ENCODE data around the gene ING5. TPM values are rescaled to one million over a fixed set of nuclear protein-coding genes. Genes with fewer than 3 reads are reported as not detected.

ING5 gene
- total RNA-seq, 1 experiment from 2014 or later, result 32.1 TPM

DNA sequence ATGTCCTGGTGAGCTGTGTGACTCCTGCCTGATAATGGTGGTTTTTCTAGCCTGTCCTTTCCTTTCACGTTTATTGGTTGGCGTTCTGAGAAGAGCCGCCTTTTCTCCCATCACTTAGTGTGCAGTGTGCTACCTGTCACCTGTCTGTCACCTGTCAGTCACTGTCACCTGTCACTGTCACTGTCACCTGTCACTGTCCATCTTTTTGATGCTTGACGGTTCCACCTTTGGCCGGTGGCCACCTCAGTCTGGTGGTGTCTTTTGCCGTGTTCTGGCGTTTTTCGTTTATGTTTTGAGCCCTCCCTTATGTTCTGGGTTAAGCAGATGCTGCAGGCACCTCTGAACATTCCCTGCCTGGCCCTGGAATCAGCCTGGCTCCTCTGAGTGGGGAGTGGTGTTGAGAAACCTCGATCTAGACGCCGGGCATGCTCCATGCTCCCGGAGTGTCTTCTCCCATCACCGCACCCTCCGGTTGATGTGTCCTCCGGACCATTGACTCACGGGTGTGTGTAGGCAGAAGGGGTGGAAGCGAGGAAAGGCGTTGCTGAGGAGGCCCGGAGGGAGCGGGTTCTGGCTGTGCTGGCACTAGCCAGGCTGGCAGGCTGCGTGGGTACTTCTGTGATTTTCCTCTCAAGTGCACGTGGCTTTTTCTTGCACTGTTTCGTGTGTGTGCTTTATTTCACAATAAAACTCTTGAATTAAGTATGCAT, 36.0 kb upstream of the ING5 start:
- Histone ChIP-seq H4K20me1 (ENCODE audit: low read length) (no peaks in the 10 kb centered on the region), H3K27me3 (ENCODE audit: low read length) (no peaks in the 10 kb centered on the region), H3K9ac (ENCODE audit: low read length) (0 out of 2 replicates have a peak overlapping the region, but pooled peaks have one; percentile 36), H3K4me2 (ENCODE audit: low read length) (no peak overlapping the region), H3K79me2 (ENCODE audit: low read length) (no peaks in the 10 kb centered on the region), H3K9me2 (replicated peaks; ENCODE audit: low read length) (no peaks in the 10 kb centered on the region), H3K27ac (ENCODE audit: low read length) (peak overlapping the region; percentile 69), H3K4me3 (ENCODE audit: low read length) (no peak overlapping the region), H3F3A (ENCODE audit: low read length, unreplicated experiment) (no peaks in the 10 kb centered on the region), H3K9me3 (ENCODE audit: low read length) (no peaks in the 10 kb centered on the region), H2AFZ (ENCODE audit: low read length) (no peak overlapping the region), H3K4me1 (ENCODE audit: insufficient read depth, low read length) (peaks cover 16% of the 10 kb centered on the region), H3K36me3 (ENCODE audit: low read depth, low read length) (peaks cover 8% of the 10 kb centered on the region; the same call in 1 of the 2 replicates)
- ChIA-PET CTCF (no interaction called here), POLR2A (ENCODE audit: unreplicated experiment) (no interaction called here)
- TF ChIP-seq, protein P1, sequence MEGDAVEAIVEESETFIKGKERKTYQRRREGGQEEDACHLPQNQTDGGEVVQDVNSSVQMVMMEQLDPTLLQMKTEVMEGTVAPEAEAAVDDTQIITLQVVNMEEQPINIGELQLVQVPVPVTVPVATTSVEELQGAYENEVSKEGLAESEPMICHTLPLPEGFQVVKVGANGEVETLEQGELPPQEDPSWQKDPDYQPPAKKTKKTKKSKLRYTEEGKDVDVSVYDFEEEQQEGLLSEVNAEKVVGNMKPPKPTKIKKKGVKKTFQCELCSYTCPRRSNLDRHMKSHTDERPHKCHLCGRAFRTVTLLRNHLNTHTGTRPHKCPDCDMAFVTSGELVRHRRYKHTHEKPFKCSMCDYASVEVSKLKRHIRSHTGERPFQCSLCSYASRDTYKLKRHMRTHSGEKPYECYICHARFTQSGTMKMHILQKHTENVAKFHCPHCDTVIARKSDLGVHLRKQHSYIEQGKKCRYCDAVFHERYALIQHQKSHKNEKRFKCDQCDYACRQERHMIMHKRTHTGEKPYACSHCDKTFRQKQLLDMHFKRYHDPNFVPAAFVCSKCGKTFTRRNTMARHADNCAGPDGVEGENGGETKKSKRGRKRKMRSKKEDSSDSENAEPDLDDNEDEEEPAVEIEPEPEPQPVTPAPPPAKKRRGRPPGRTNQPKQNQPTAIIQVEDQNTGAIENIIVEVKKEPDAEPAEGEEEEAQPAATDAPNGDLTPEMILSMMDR (conservative IDR thresholded peaks at IDR 0.05; ENCODE audit: low read depth, low read length), result no peak
- no peak for TF ChIP-seq EZH2 (IDR thresholded peaks at IDR 0.05; ENCODE audit: low read length, unreplicated experiment)
- no peak for TF ChIP-seq EZH2phosphoT487 (IDR thresholded peaks at IDR 0.05; ENCODE audit: borderline replicate concordance, low read length)
- no peak for ATAC-seq
- no peak for DNase-seq
- intact Hi-C loops (cut with micrococcal nuclease), result loop anchor here (2.0 kb wide), 1 partner anchor 37 kb away; the partner anchor contains the start of gene ING5
- no TSS peak for BruUV-seq (replicated peaks)

DNA sequence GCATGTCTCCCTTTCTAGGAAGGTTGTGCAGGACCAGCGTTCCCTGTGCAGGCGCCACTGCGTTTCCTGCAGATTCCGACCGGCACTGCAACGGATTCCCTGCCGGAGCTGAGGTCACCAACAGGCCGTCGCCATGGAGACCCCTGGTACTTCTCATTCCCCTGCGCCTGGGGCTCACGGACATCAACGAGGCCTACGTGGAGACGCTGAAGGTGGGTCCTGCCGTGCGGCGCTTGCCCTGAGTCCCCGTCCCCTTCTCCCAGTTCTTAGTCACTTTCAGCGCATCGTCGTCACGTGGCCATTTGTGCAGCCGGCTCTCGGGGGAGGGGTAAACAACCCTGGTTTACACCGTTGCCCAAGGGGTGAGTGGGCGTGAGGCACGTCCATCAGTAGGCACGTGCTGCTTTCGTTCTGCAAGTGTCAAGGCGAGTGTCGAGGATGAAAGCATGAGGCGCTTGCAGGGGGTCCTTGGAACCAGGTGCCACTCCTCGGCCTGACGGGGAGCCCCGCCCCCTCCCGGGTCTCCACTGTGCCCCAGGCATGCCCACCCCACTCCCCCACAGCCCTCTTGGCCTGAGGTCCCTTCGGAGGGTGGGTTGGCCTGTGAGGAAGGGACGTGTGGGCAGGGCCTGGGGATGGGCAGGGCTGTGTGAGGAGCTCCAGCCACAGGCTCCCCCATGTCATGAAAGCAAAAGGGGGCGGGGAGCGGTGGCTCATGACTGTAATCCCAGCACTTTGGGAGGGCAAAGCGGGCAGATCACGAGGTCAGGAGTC, 35.0 kb upstream of the ING5 start:
- Histone ChIP-seq H4K20me1 (ENCODE audit: low read length) (no peaks in the 10 kb centered on the region), H3K4me1 (ENCODE audit: insufficient read depth, low read length) (peaks cover 16% of the 10 kb centered on the region), H3K9ac (ENCODE audit: low read length) (no peak overlapping the region), H3K4me3 (ENCODE audit: low read length) (no peak overlapping the region), H2AFZ (ENCODE audit: low read length) (no peak overlapping the region), H3K4me2 (ENCODE audit: low read length) (no peak overlapping the region), H3K27ac (ENCODE audit: low read length) (no peak overlapping the region), H3K27me3 (ENCODE audit: low read length) (no peaks in the 10 kb centered on the region), H3K9me2 (replicated peaks; ENCODE audit: low read length) (no peaks in the 10 kb centered on the region), H3K9me3 (ENCODE audit: low read length) (no peaks in the 10 kb centered on the region), H3K79me2 (ENCODE audit: low read length) (no peaks in the 10 kb centered on the region), H3F3A (ENCODE audit: low read length, unreplicated experiment) (no peaks in the 10 kb centered on the region), H3K36me3 (ENCODE audit: low read depth, low read length) (peaks cover 6% of the 10 kb centered on the region; the same call in 1 of the 2 replicates)
- DNase-seq (no peak), ATAC-seq (no peak)
- BruUV-seq (replicated peaks), result no TSS peak
- TF ChIP-seq EZH2phosphoT487 (IDR thresholded peaks at IDR 0.05; ENCODE audit: borderline replicate concordance, low read length) (no peak), EZH2 (IDR thresholded peaks at IDR 0.05; ENCODE audit: low read length, unreplicated experiment) (no peak)
- TF ChIP-seq, protein P1 (conservative IDR thresholded peaks at IDR 0.05; ENCODE audit: low read depth, low read length), result no peak
- intact Hi-C loops (cut with micrococcal nuclease), result no loop called here
- ChIA-PET POLR2A (ENCODE audit: unreplicated experiment) (no interaction called here), CTCF (no interaction called here)

All from PC-3 (cell line).